ENCODE data around the gene ASXL1.

ASXL1 gene

GRCh38 chr20:32453467-32454163 lies 95.5 kb downstream of the ASXL1 start:
- no peak overlapping the region for H3K9ac ChIP-seq (ENCODE audit: low read length)
- no peaks in the 10 kb centered on the region for H3K27me3 ChIP-seq (ENCODE audit: insufficient read depth, low read length)
- no peak overlapping the region for H2AFZ ChIP-seq (ENCODE audit: low read length)
- no peaks in the 10 kb centered on the region for H3K79me2 ChIP-seq (ENCODE audit: insufficient read depth, low read length)
- H3K9me2 ChIP-seq (ENCODE audit: low read depth, low read length), result no peaks in the 10 kb centered on the region
- TF ChIP-seq CTCF (IDR thresholded peaks at IDR 0.05; ENCODE audit: low read length), result no peak
- no peak overlapping the region for H3K27ac ChIP-seq (ENCODE audit: low read depth, low read length, poor library complexity, severe bottlenecking)
- H3K36me3 ChIP-seq (ENCODE audit: insufficient read depth, low read length), result no peaks in the 10 kb centered on the region; the same call in 1 of the 2 replicates
- H3F3A ChIP-seq (ENCODE audit: insufficient read depth, low read length), result no peaks in the 10 kb centered on the region
- no peak overlapping the region for H3K4me3 ChIP-seq (ENCODE audit: low read depth, low read length, poor library complexity, severe bottlenecking)
- no peak overlapping the region for H3K4me2 ChIP-seq (ENCODE audit: low read length)
- H4K20me1 ChIP-seq (ENCODE audit: insufficient read depth, low read length), result no peaks in the 10 kb centered on the region
- H3K4me1 ChIP-seq (ENCODE audit: insufficient read depth, low read length, severe bottlenecking), result peaks cover 7% of the 10 kb centered on the region
- no peaks in the 10 kb centered on the region for H3K9me3 ChIP-seq (ENCODE audit: low read length)

- no peaks in the 10 kb centered on the region for H3K9me2 ChIP-seq (ENCODE audit: low read depth, low read length)
- no peak overlapping the region for H3K9ac ChIP-seq (ENCODE audit: low read length)
- H3K4me3 ChIP-seq (ENCODE audit: low read depth, low read length, poor library complexity, severe bottlenecking), result no peak overlapping the region
- peaks cover 7% of the 10 kb centered on the region for H3K4me1 ChIP-seq (ENCODE audit: insufficient read depth, low read length, severe bottlenecking)
- H3K27ac ChIP-seq (ENCODE audit: low read depth, low read length, poor library complexity, severe bottlenecking), result no peak overlapping the region
- no peak overlapping the region for H3K4me2 ChIP-seq (ENCODE audit: low read length)
- no peaks in the 10 kb centered on the region for H3K79me2 ChIP-seq (ENCODE audit: insufficient read depth, low read length)
- H3K36me3 ChIP-seq (ENCODE audit: insufficient read depth, low read length), result no peaks in the 10 kb centered on the region; the same call in 1 of the 2 replicates
- H3K27me3 ChIP-seq (ENCODE audit: insufficient read depth, low read length), result no peaks in the 10 kb centered on the region
- no peaks in the 10 kb centered on the region for H3F3A ChIP-seq (ENCODE audit: insufficient read depth, low read length)
- H2AFZ ChIP-seq (ENCODE audit: low read length), result no peak overlapping the region
- H3K9me3 ChIP-seq (ENCODE audit: low read length), result no peaks in the 10 kb centered on the region
- H4K20me1 ChIP-seq (ENCODE audit: insufficient read depth, low read length), result no peaks in the 10 kb centered on the region
- TF ChIP-seq CTCF (IDR thresholded peaks at IDR 0.05; ENCODE audit: low read length) (no peak), EZH2 (IDR thresholded peaks at IDR 0.05; ENCODE audit: borderline replicate concordance, low read length) (no peak)
Observed at GRCh38 chr20:32454164-32455145, 96.3 kb downstream of the ASXL1 start.

GRCh38 chr20:32455171-32455900 lies 97.2 kb downstream of the ASXL1 start:
- H4K20me1 ChIP-seq (ENCODE audit: insufficient read depth, low read length), result no peaks in the 10 kb centered on the region
- H3K4me2 ChIP-seq (ENCODE audit: low read length), result no peak overlapping the region
- no peaks in the 10 kb centered on the region; the same call in 1 of the 2 replicates for H3K36me3 ChIP-seq (ENCODE audit: insufficient read depth, low read length)
- no peak overlapping the region for H3K4me3 ChIP-seq (ENCODE audit: low read depth, low read length, poor library complexity, severe bottlenecking)
- H3K9me3 ChIP-seq (ENCODE audit: low read length), result no peaks in the 10 kb centered on the region
- no peaks in the 10 kb centered on the region for H3K9me2 ChIP-seq (ENCODE audit: low read depth, low read length)
- H3K9ac ChIP-seq (ENCODE audit: low read length), result no peak overlapping the region
- H3K27me3 ChIP-seq (ENCODE audit: insufficient read depth, low read length), result no peaks in the 10 kb centered on the region
- TF ChIP-seq CTCF (IDR thresholded peaks at IDR 0.05; ENCODE audit: low read length) (no peak), EZH2 (IDR thresholded peaks at IDR 0.05; ENCODE audit: borderline replicate concordance, low read length) (no peak)
- no peak overlapping the region for H2AFZ ChIP-seq (ENCODE audit: low read length)
- H3K4me1 ChIP-seq (ENCODE audit: insufficient read depth, low read length, severe bottlenecking), result peaks cover 7% of the 10 kb centered on the region
- no peaks in the 10 kb centered on the region for H3K79me2 ChIP-seq (ENCODE audit: insufficient read depth, low read length)
- no peak overlapping the region for H3K27ac ChIP-seq (ENCODE audit: low read depth, low read length, poor library complexity, severe bottlenecking)
- H3F3A ChIP-seq (ENCODE audit: insufficient read depth, low read length), result no peaks in the 10 kb centered on the region
